ENCODE data around the gene LINGO3.

DNA sequence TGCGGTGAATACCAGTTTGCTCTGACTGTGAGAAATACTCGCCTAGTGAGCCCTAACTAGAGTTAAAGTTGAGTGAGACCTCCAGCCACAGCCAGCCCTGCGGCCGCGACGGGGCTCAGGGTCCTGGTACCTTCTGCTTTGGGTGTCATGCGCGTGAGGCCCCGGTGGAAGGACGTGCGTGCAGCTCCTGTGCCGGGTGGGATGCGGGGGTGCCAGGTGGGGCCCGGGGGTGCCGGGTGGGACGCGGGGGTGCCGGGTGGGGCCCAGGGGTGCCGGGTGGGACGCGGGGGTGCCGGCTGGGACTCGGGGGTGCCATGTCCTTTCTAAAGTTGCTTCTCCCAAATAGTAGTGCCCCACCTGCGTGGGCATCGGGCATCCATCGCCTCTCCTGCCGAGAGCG, 43.6 kb upstream of the LINGO3 start:
- TF ChIP-seq POLR2AphosphoS5 (IDR thresholded peaks at IDR 0.05; ENCODE audit: low read depth) (no peak), ZNF114 (CRISPR knock-in tag; IDR thresholded peaks at IDR 0.05) (no peak)
- TF ChIP-seq, protein P1, sequence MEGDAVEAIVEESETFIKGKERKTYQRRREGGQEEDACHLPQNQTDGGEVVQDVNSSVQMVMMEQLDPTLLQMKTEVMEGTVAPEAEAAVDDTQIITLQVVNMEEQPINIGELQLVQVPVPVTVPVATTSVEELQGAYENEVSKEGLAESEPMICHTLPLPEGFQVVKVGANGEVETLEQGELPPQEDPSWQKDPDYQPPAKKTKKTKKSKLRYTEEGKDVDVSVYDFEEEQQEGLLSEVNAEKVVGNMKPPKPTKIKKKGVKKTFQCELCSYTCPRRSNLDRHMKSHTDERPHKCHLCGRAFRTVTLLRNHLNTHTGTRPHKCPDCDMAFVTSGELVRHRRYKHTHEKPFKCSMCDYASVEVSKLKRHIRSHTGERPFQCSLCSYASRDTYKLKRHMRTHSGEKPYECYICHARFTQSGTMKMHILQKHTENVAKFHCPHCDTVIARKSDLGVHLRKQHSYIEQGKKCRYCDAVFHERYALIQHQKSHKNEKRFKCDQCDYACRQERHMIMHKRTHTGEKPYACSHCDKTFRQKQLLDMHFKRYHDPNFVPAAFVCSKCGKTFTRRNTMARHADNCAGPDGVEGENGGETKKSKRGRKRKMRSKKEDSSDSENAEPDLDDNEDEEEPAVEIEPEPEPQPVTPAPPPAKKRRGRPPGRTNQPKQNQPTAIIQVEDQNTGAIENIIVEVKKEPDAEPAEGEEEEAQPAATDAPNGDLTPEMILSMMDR (conservative IDR thresholded peaks at IDR 0.05; ENCODE audit: low read depth in 2 of 2) = no peak

All from GM23338 (cell line).